K562 (cell line): ENCODE measurements around the gene RABGAP1L. TPM values are rescaled to one million over a fixed set of nuclear protein-coding genes. Genes with fewer than 3 reads are reported as not detected.
A peak's percentile ranks its signal among the peaks of the same experiment; 100 is the strongest.

Source experiments
- CBX2 ChIP-seq: fragments of 200-600 bp; sonication (generic); IDR thresholded peaks from one replicate; pipeline ENCODE4 v1.6.1; 2012; ENCODE audit warnings: mild to moderate bottlenecking, low read length, inconsistent platforms; ENCODE audit not compliant: insufficient read depth, poor library complexity, severe bottlenecking
- CBX5 ChIP-seq: IDR thresholded peaks from 2 replicates; pipeline ENCODE4 v1.6.1; 2014; ENCODE audit warnings: low read depth, borderline replicate concordance
- FOXJ3 ChIP-seq: sonication (generic); formaldehyde crosslinking; IDR thresholded peaks from 2 replicates; pipeline ENCODE4 v1.4.0; 2020; ENCODE audit warnings: mild to moderate bottlenecking, missing genetic modification reagents
- HDAC2 ChIP-seq: fragments of 450-650 bp; IDR thresholded peaks from 2 replicates; pipeline ENCODE4 v1.6.1; 2016; ENCODE audit warnings: mild to moderate bottlenecking
- MAFG ChIP-seq: fragments of 450-650 bp; conservative IDR thresholded peaks from 2 replicates; pipeline ENCODE4 v1.6.1; 2016; ENCODE audit warnings: missing genetic modification characterization, missing compliant biosample characterization
- NCOA1 ChIP-seq: fragments of 450-650 bp; IDR thresholded peaks from 2 replicates; pipeline ENCODE4 v1.6.1; 2016; ENCODE audit warnings: low read depth
- PCBP2 ChIP-seq: fragments of 200-400 bp; formaldehyde crosslinking; IDR thresholded peaks from 2 replicates; pipeline ENCODE4 v1.6.1; 2018; ENCODE audit warnings: low read length, low read depth, mild to moderate bottlenecking, moderate library complexity; ENCODE audit not compliant: poor library complexity, severe bottlenecking
- POU5F1 ChIP-seq: fragments of 150-350 bp; IDR thresholded peaks from 2 replicates; pipeline ENCODE4 v1.6.1; 2014; ENCODE audit warnings: borderline replicate concordance, low read length, low read depth, mild to moderate bottlenecking; ENCODE audit not compliant: partially characterized antibody
- RBFOX2 ChIP-seq: fragments of 200-400 bp; formaldehyde crosslinking; IDR thresholded peaks from 2 replicates; pipeline ENCODE4 v1.6.1; 2017; ENCODE audit warnings: low read depth, mild to moderate bottlenecking, low read length, moderate library complexity
- SMARCA5 ChIP-seq: fragments of 450-650 bp; IDR thresholded peaks from 2 replicates; pipeline ENCODE4 v1.6.1; 2016
- SMARCB1 ChIP-seq: IDR thresholded peaks from 2 replicates; pipeline ENCODE4 v1.6.1; 2011; ENCODE audit warnings: improper control_type of control experiment, low read depth; ENCODE audit not compliant: insufficient read length
- TBL1XR1 ChIP-seq, 2 experiments: IDR thresholded peaks; 2 replicates each; pipeline ENCODE4 v1.6.1; 2012; ENCODE audit warnings: improper control_type of control experiment in 2 of 2, low read length in 2 of 2, mild to moderate bottlenecking in 1 of 2
- XRCC3 ChIP-seq: fragments of 450-650 bp; IDR thresholded peaks from 2 replicates; pipeline ENCODE4 v1.6.1; 2017; ENCODE audit warnings: mild to moderate bottlenecking, moderate library complexity
- ZBTB5 ChIP-seq: fragments of 450-650 bp; IDR thresholded peaks from 2 replicates; pipeline ENCODE4 v1.6.1; 2017; ENCODE audit warnings: antibody characterized with exemption
- ZNF121 ChIP-seq: sonication (generic); formaldehyde crosslinking; conservative IDR thresholded peaks from 2 replicates; pipeline ENCODE4 v1.8.0; 2022; ENCODE audit warnings: missing genetic modification reagents
- ZNF224 ChIP-seq: sonication (generic); formaldehyde crosslinking; IDR thresholded peaks from 2 replicates; pipeline ENCODE4 v1.8.0; 2022; ENCODE audit warnings: mild to moderate bottlenecking, missing genetic modification reagents
- polyA plus RNA-seq, 8 experiments: library from polyadenylated mRNA; depleted of rRNA in 4 of 8; stranded (reverse) in 5 of 8; unstranded in 3 of 8; fragments of >200 nt; fragmentation: Nextera tagmentation in 2 of 8; fragmentation: Illumina TruSeq in 1 of 8; extraction: Ambion mirVana in 2 of 8; extraction: Trizol in 1 of 8; gene quantifications; 2 replicates each; pipeline versions ENCODE4 v1.2.1 to v1.2.3, GENCODE V29; 2011 to 2014; ENCODE audit warnings: inconsistent platforms in 1 of 8, missing spikeins in 1 of 8
- total RNA-seq, 7 experiments: library from RNA; depleted of rRNA in 6 of 7; stranded (reverse); fragments of >200 nt in 6 of 7; fragmentation: Illumina TruSeq in 2 of 7; extraction: Trizol in 2 of 7; gene quantifications; 2 replicates each; pipeline versions ENCODE4 v1.2.1 to v1.2.3, GENCODE V29; 2011 to 2021; ENCODE audit warnings: low replicate concordance in 1 of 7
- TF ChIP-seq, protein P1 (sequence below): IDR thresholded peaks from 2 replicates; pipeline ENCODE4 v1.6.1; 2012; ENCODE audit warnings: low read depth, low read length, improper control_type of control experiment, borderline replicate concordance
- TF ChIP-seq, protein P2 (sequence below): fragments of 250-450 bp; sonication (Bioruptor Pico); IDR thresholded peaks from 2 replicates; pipeline ENCODE4 v1.4.0; 2020; ENCODE audit warnings: mild to moderate bottlenecking

The RABGAP1L gene
- total and polyA plus RNA-seq, 9 of the 15 experiments (the other 6 are each of a cell fraction or from before 2014, with no cell fraction given): 16.5 to 44.9 (median 26.7) TPM

DNA sequence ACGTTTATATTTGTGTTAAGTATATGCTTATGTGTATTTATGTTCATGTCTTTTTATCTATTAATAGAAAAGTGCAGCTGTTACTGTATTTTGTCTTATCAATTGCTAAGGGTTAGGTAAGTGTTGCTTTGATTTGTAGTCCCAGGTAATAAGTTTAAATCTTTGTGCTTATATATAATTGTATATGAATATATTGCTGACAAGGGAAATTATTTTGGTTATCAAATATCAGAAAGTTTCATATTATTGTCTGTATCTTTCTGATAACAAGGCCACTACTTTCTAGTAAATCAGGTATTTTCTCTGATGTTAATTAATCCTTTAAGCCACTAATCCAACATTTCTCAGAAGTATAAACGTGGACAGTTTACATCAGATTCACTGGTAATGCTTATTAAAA is 309.7 kb downstream of the RABGAP1L start (continued):
- TF ChIP-seq, protein P1, sequence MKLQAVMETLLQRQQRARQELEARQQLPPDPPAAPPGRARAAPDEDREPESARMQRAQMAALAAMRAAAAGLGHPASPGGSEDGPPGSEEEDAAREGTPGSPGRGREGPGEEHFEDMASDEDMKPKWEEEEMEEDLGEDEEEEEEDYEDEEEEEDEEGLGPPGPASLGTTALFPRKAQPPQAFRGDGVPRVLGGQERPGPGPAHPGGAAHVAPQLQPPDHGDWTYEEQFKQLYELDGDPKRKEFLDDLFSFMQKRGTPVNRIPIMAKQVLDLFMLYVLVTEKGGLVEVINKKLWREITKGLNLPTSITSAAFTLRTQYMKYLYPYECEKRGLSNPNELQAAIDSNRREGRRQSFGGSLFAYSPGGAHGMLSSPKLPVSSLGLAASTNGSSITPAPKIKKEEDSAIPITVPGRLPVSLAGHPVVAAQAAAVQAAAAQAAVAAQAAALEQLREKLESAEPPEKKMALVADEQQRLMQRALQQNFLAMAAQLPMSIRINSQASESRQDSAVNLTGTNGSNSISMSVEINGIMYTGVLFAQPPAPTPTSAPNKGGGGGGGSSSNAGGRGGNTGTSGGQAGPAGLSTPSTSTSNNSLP: no peak
- TF ChIP-seq NCOA1: no peak
- no peak for TF ChIP-seq CBX5
- TF ChIP-seq POU5F1: no peak
- no peak for TF ChIP-seq ZNF121 (CRISPR knock-in tag)
- TF ChIP-seq ZNF224 (CRISPR knock-in tag): no peak
- TF ChIP-seq FOXJ3 (CRISPR knock-in tag): no peak
- TF ChIP-seq MAFG (tag): peak; percentile 65
- no peak for TF ChIP-seq TBL1XR1 (IDR thresholded peaks at IDR 0.05; ENCODE audit: low read length in 2 of 2)
- no peak for TF ChIP-seq ZBTB5
- no peak for TF ChIP-seq SMARCA5
- no peak for TF ChIP-seq SMARCB1
- no peak for TF ChIP-seq HDAC2
- no peak for TF ChIP-seq XRCC3
- TF ChIP-seq CBX2: no peak
- TF ChIP-seq, protein P2, sequence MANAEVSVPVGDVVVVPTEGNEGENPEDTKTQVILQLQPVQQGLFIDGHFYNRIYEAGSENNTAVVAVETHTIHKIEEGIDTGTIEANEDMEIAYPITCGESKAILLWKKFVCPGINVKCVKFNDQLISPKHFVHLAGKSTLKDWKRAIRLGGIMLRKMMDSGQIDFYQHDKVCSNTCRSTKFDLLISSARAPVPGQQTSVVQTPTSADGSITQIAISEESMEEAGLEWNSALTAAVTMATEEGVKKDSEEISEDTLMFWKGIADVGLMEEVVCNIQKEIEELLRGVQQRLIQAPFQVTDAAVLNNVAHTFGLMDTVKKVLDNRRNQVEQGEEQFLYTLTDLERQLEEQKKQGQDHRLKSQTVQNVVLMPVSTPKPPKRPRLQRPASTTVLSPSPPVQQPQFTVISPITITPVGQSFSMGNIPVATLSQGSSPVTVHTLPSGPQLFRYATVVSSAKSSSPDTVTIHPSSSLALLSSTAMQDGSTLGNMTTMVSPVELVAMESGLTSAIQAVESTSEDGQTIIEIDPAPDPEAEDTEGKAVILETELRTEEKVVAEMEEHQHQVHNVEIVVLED: no peak
- TF ChIP-seq PCBP2: no peak
- no peak for TF ChIP-seq RBFOX2
